Measurements from ENCODE around the gene NUMA1.
A peak's percentile ranks its signal among the peaks of the same experiment; 100 is the strongest.

NUMA1 gene

GRCh38 chr11:72048766-72049460 is 31.4 kb downstream of the NUMA1 start:
- H3K9ac ChIP-seq (ENCODE audit: low read length) = no peak overlapping the region
- H3K27ac ChIP-seq (ENCODE audit: low read depth, low read length) = no peak overlapping the region
- H3K9me3 ChIP-seq (ENCODE audit: low read length) = no peaks in the 10 kb centered on the region
- H3K4me3 ChIP-seq (ENCODE audit: low read depth in 1 of 2, low read length in 2 of 2) = no peak overlapping the region
- H3K36me3 ChIP-seq (ENCODE audit: insufficient read depth, low read length) = no peaks in the 10 kb centered on the region
- H3K27me3 ChIP-seq (ENCODE audit: control insufficient read depth in 1 of 2, insufficient read depth in 2 of 2, low read length in 2 of 2) = no peaks in the 10 kb centered on the region
- peaks cover 17% of the 10 kb centered on the region for H3K4me1 ChIP-seq (ENCODE audit: insufficient read depth, low read length)

- Histone ChIP-seq H3K9me3 (ENCODE audit: low read length) (no peaks in the 10 kb centered on the region), H3K9ac (ENCODE audit: low read length) (no peak overlapping the region), H3K4me1 (ENCODE audit: insufficient read depth, low read length) (peaks cover 37% of the 10 kb centered on the region), H3K4me3 (ENCODE audit: low read depth in 1 of 2, low read length in 2 of 2) (no peak overlapping the region), H3K27me3 (ENCODE audit: control insufficient read depth in 1 of 2, insufficient read depth in 2 of 2, low read length in 2 of 2) (no peaks in the 10 kb centered on the region), H3K36me3 (ENCODE audit: insufficient read depth, low read length) (no peaks in the 10 kb centered on the region), H3K27ac (ENCODE audit: low read depth, low read length) (no peak overlapping the region)
Observed at GRCh38 chr11:72045849-72046248, 34.5 kb downstream of the NUMA1 start.

- H3K4me3 ChIP-seq (ENCODE audit: low read depth in 1 of 2, low read length in 2 of 2) = peak overlapping the region; percentile 71 to 93
- no peaks in the 10 kb centered on the region for H3K27me3 ChIP-seq (ENCODE audit: control insufficient read depth in 1 of 2, insufficient read depth in 2 of 2, low read length in 2 of 2)
- H3K9ac ChIP-seq (ENCODE audit: low read length) = peak overlapping the region; percentile 95
- H3K27ac ChIP-seq (ENCODE audit: low read depth, low read length) = peak overlapping the region; percentile 95
- H3K4me1 ChIP-seq (ENCODE audit: insufficient read depth, low read length) = peaks cover 51% of the 10 kb centered on the region
- H3K9me3 ChIP-seq (ENCODE audit: low read length) = no peaks in the 10 kb centered on the region
- no peaks in the 10 kb centered on the region for H3K36me3 ChIP-seq (ENCODE audit: insufficient read depth, low read length)
Observed at GRCh38 chr11:72042064-72042745, 38.1 kb downstream of the NUMA1 start.

DNA sequence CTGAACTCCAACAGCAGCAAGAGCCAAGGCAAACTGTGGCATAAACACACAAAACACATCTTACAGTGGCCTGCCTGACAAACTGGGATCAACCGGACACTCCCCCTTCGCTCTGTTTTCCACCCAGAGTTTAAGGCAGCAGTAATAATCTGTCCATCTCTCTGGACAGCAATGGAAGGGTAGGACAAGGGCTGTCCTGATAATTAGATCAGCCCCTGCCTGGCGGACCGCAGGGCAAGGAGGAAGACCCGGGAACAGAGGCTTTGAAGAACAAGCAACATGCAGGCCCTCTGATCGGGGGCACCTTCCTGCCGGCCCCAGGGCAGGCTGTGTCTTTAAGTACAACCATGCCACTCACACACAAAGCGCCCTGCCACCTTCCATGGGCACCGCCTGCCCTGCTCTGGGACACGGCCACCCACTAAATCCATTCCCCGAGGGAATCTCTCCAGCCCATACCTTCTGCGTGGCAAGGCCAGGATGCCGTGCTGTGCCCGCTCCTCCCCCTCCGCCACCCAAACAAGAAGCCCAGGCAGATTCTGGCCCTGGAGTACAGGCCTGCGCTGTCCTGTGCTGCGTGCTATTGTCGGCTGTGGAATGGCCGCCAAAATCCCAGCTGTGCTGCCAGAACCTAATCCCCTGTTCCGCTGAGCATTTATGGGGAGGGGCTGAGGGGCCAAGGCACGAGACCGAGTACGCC is 38.8 kb downstream of the NUMA1 start:
- Histone ChIP-seq H3K27me3 (ENCODE audit: control insufficient read depth in 1 of 2, insufficient read depth in 2 of 2, low read length in 2 of 2) (no peaks in the 10 kb centered on the region), H3K4me3 (ENCODE audit: low read depth in 1 of 2, low read length in 2 of 2) (peak overlapping the region; percentile 71 to 93), H3K9ac (ENCODE audit: low read length) (peak overlapping the region; percentile 95), H3K36me3 (ENCODE audit: insufficient read depth, low read length) (no peaks in the 10 kb centered on the region), H3K9me3 (ENCODE audit: low read length) (no peaks in the 10 kb centered on the region), H3K27ac (ENCODE audit: low read depth, low read length) (peak overlapping the region; percentile 95), H3K4me1 (ENCODE audit: insufficient read depth, low read length) (peaks cover 56% of the 10 kb centered on the region)

DNA sequence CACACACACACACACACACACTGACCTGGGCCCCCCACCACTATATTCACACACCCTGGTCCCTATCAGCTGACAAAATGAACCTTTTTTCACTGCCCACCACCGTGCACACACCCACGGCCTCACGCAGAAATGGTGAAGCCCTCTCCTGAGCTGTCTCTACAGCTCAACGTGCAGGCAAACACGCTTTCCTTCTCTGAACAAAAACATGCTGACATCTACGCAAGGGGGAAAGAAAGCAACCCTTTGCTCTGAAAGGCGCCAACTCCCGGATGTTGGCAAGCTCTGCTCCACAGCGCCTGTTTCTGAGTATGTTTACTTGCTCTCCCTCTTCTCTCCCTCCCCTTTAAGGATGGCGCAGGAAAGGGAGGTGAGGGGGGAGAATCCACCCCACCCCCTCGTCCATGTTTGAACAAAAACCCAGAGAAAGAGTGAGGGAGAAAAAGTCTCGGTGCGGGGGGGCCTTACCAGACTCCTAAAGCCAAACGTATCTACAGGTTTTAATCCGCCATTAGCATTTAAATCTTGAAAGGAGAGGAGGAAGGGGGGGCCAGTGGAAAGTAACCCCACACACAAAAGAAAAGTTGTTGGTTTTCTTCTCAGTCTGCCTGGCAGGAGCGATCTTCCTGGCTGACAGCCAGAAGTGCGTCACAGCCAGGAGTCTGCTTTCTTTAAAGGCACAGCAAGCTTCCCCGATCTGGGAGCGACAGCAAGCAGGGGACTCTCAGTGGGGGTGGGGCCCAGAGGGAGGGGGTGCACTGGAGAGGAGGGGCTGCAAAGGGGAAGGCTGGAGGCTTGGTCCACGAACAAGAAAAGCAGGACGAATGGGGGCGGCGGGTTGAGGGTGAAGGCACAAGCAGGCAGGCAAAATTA is 39.6 kb downstream of the NUMA1 start:
- no peaks in the 10 kb centered on the region for H3K27me3 ChIP-seq (ENCODE audit: control insufficient read depth in 1 of 2, insufficient read depth in 2 of 2, low read length in 2 of 2)
- peak overlapping the region; percentile 95 for H3K9ac ChIP-seq (ENCODE audit: low read length)
- peak overlapping the region; percentile 95 for H3K27ac ChIP-seq (ENCODE audit: low read depth, low read length)
- peaks cover 6% of the 10 kb centered on the region for H3K36me3 ChIP-seq (ENCODE audit: insufficient read depth, low read length)
- H3K4me3 ChIP-seq (ENCODE audit: low read depth in 1 of 2, low read length in 2 of 2) = peak overlapping the region; percentile 71 to 93
- H3K9me3 ChIP-seq (ENCODE audit: low read length) = no peaks in the 10 kb centered on the region
- peaks cover 58% of the 10 kb centered on the region for H3K4me1 ChIP-seq (ENCODE audit: insufficient read depth, low read length)

GRCh38 chr11:72039856-72040401 is 40.4 kb downstream of the NUMA1 start:
- peak overlapping the region; percentile 95 for H3K9ac ChIP-seq (ENCODE audit: low read length)
- peak overlapping the region; percentile 95 for H3K27ac ChIP-seq (ENCODE audit: low read depth, low read length)
- peaks cover 53% of the 10 kb centered on the region for H3K4me1 ChIP-seq (ENCODE audit: insufficient read depth, low read length)
- peaks cover 13% of the 10 kb centered on the region for H3K36me3 ChIP-seq (ENCODE audit: insufficient read depth, low read length)
- peak overlapping the region; percentile 35 to 93 for H3K4me3 ChIP-seq (ENCODE audit: low read depth in 1 of 2, low read length in 2 of 2)
- H3K27me3 ChIP-seq (ENCODE audit: control insufficient read depth in 1 of 2, insufficient read depth in 2 of 2, low read length in 2 of 2) = no peaks in the 10 kb centered on the region
- H3K9me3 ChIP-seq (ENCODE audit: low read length) = no peaks in the 10 kb centered on the region

DNA sequence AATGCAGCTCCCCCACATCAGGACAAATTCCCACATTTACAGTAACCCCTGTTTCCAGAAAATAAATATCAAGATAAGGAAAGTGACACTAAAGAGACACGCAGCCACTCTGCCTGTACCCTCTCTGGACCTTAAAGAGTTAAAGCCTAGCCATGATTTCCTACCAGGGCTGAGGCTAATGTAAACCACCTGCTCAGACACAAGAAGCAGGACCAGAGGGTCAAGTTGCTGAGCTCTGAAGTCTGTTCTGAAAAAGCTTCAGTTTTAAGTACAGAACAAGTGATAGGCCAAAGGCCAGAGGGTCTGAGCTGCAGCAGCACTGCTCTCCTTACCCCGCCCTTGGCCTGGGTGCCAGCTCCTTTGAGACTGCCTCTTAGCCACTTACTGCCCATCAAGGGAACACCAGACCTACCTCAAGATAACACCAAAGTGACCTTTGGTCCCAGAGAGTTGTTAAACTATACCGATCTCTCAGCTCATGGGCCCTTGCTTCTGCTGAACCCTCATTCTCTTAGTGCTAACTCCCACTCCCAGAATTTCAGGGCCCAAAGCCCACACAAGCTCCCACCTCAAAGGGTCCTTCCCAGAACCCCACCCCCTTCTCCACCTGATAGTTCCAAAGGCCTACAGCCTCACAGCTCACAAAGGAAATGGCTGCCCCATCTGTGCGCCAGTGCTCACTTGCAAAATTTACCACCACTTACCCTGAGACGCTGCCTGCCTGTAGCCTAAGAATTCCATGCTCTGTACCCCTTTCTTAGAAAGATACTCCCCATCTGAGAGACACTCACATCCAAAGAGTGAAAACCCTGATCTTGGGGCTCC is 41.1 kb downstream of the NUMA1 start:
- H3K4me1 ChIP-seq (ENCODE audit: insufficient read depth, low read length) = peaks cover 53% of the 10 kb centered on the region

DNA sequence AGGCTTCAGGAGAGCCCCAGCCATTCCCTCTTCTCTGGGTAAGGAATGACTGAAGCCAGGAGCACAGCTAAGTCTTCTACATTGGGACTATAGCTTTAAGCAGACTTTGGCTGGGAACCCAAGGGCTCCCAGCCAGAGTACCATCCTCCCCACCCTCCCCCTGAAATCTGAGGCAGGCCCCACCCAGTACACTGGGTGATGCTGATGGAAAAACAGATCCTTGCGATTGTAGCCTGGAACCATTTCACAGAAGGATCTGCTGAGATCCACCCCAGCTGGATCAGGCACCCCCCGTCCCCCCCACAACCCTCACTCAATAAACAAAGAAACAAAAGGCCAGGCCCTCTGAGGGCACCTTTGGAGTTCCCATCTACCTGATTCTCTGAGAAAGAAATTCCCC is 41.9 kb downstream of the NUMA1 start:
- Histone ChIP-seq H3K36me3 (ENCODE audit: insufficient read depth, low read length) (peaks cover 18% of the 10 kb centered on the region), H3K4me3 (ENCODE audit: low read depth in 1 of 2, low read length in 2 of 2) (peak overlapping the region; percentile 37 to 93), H3K27ac (ENCODE audit: low read depth, low read length) (peak overlapping the region; percentile 95), H3K4me1 (ENCODE audit: insufficient read depth, low read length) (peaks cover 46% of the 10 kb centered on the region), H3K27me3 (ENCODE audit: control insufficient read depth in 1 of 2, insufficient read depth in 2 of 2, low read length in 2 of 2) (no peaks in the 10 kb centered on the region), H3K9me3 (ENCODE audit: low read length) (no peaks in the 10 kb centered on the region), H3K9ac (ENCODE audit: low read length) (peak overlapping the region; percentile 95)

More for the DNA sequence above, 41.1 kb downstream of the NUMA1 start:
- peak overlapping the region; percentile 95 for H3K27ac ChIP-seq (ENCODE audit: low read depth, low read length)
- H3K9ac ChIP-seq (ENCODE audit: low read length) = peak overlapping the region; percentile 95
- no peaks in the 10 kb centered on the region for H3K9me3 ChIP-seq (ENCODE audit: low read length)
- H3K4me3 ChIP-seq (ENCODE audit: low read depth in 1 of 2, low read length in 2 of 2) = peak overlapping the region; percentile 37 to 93
- peaks cover 15% of the 10 kb centered on the region for H3K36me3 ChIP-seq (ENCODE audit: insufficient read depth, low read length)
- H3K27me3 ChIP-seq (ENCODE audit: control insufficient read depth in 1 of 2, insufficient read depth in 2 of 2, low read length in 2 of 2) = no peaks in the 10 kb centered on the region

- Histone ChIP-seq H3K9ac (ENCODE audit: low read length) (peak overlapping the region; percentile 6), H3K4me1 (ENCODE audit: insufficient read depth, low read length) (peaks cover 39% of the 10 kb centered on the region), H3K4me3 (ENCODE audit: low read depth in 1 of 2, low read length in 2 of 2) (peak overlapping the region in 1 of 2 donors; percentile 93), H3K27me3 (ENCODE audit: control insufficient read depth in 1 of 2, insufficient read depth in 2 of 2, low read length in 2 of 2) (no peaks in the 10 kb centered on the region), H3K36me3 (ENCODE audit: insufficient read depth, low read length) (peaks cover 22% of the 10 kb centered on the region), H3K9me3 (ENCODE audit: low read length) (no peaks in the 10 kb centered on the region), H3K27ac (ENCODE audit: low read depth, low read length) (peak overlapping the region; percentile 95)
Observed at GRCh38 chr11:72037554-72038311, 42.6 kb downstream of the NUMA1 start.

Data from muscle layer of colon (tissue), 2 donors.